AG04450 (cell line): ENCODE measurements around the gene RIPK3. TPM values are rescaled to one million over a fixed set of nuclear protein-coding genes. Genes with fewer than 3 reads are reported as not detected.
"Not testable (repeated sequence)": the region's sequence is repeated elsewhere in the genome, so short reads cannot be mapped to it uniquely, and the experiment has no call there.

Experiments
- CTCF ChIA-PET: fragments of 300-600, 350-600 bp; formaldehyde crosslinking; extraction: SDS; loops from one replicate; lab custom pipeline; 2022; ENCODE audit warnings: antibody characterized with exemption, inconsistent platforms; lab: Charles Lee
- POLR2A ChIA-PET: fragments of 350-600 bp; formaldehyde crosslinking; extraction: SDS; loops from one replicate; lab custom pipeline; 2021; ENCODE audit warnings: antibody characterized with exemption, inconsistent platforms; lab: Yijun Ruan, JAX
- DNase-seq: peaks from one replicate; pipeline ENCODE4 v3.0.0-alpha.2; 2011; ENCODE audit warnings: low read depth, low spot score
- H3K27ac ChIP-seq: one replicate; pipeline ENCODE4 v1.5.1; 2012; ENCODE audit warnings: low read depth, low read length, control low read depth
- H3K27me3 ChIP-seq: one replicate; pipeline ENCODE4 v1.6.0; 2012; ENCODE audit warnings: low read length; ENCODE audit not compliant: control insufficient read depth, insufficient read depth
- H3K4me3 ChIP-seq: 2 replicates; pipeline ENCODE4 v1.5.1; 2011; ENCODE audit warnings: mild to moderate bottlenecking, low read depth, low read length, control low read depth
- H3K9me3 ChIP-seq: 2 replicates; pipeline ENCODE4 v1.5.1; 2012; ENCODE audit warnings: low read length; ENCODE audit not compliant: control insufficient read depth, insufficient read depth
- polyA plus RNA-seq: library from polyadenylated mRNA; depleted of rRNA; stranded (reverse); fragments of >200 nt; gene quantifications from 2 replicates; pipeline ENCODE4 v1.2.3, GENCODE V29; 2011
- TF ChIP-seq, protein P1 (sequence below): IDR thresholded peaks from 2 replicates; pipeline ENCODE4 v1.5.1; 2011; ENCODE audit warnings: low read depth, low read length, control low read depth, inconsistent platforms

RIPK3 gene
- polyA plus RNA-seq, 1 experiment, result not detected

DNA sequence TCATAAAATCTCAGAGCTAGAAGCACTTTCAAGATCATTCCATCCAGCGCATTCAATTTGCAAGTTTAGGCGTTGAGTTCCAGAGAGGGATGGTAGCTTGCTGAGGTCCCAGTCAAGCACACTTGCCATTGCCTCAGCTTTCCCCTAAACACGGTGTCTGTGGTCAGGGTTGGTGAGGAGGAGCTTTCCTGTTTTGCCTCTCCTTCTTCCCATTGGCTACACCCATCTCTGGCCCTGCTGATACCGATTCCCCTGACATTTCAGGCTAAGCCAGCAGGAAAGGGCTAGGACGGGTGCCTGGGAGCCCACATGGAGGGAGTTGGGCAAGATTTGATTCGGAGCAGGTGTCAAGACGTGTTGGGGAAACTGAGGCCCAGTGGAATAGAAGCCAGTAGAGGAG lies 37.3 kb upstream of the RIPK3 start:
- POLR2A ChIA-PET, result no interaction called here
- TF ChIP-seq, protein P1, sequence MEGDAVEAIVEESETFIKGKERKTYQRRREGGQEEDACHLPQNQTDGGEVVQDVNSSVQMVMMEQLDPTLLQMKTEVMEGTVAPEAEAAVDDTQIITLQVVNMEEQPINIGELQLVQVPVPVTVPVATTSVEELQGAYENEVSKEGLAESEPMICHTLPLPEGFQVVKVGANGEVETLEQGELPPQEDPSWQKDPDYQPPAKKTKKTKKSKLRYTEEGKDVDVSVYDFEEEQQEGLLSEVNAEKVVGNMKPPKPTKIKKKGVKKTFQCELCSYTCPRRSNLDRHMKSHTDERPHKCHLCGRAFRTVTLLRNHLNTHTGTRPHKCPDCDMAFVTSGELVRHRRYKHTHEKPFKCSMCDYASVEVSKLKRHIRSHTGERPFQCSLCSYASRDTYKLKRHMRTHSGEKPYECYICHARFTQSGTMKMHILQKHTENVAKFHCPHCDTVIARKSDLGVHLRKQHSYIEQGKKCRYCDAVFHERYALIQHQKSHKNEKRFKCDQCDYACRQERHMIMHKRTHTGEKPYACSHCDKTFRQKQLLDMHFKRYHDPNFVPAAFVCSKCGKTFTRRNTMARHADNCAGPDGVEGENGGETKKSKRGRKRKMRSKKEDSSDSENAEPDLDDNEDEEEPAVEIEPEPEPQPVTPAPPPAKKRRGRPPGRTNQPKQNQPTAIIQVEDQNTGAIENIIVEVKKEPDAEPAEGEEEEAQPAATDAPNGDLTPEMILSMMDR, result no peak
- CTCF ChIA-PET, result interaction anchor here (1.2 to 3.0 kb wide), 3 partner anchors 12 to 69 kb away, joined by 3 to 23 read pairs (median 7); no protein-coding TSS in a partner anchor

DNA sequence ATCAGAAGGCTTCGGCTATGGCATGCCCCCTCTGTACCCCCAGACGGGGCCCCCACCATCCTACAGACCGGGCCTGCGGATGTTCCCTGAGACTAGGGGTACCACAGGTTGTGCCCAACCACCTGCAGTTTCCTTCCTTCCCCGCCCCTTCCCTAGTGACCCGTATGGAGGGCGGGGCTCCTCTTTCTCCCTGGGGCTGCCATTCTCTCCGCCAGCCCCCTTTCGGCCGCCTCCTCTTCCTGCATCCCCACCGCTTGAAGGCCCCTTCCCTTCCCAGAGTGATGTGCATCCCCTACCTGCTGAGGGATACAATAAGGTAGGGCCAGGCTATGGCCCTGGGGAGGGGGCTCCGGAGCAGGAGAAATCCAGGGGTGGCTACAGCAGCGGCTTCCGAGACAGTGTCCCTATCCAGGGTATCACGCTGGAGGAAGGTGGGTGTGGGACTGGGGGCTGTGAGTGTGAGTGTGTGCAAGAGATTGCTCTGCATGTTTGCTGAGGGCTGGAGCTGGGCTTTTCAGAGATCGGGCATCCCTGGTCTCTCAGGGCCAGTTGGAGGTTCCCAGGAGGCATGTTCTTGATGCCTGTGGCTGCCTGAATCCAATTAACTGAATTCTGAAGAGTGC lies 36.8 kb upstream of the RIPK3 start:
- ChIA-PET CTCF (interaction anchor here (0.6 to 2.0 kb wide), 3 partner anchors 11 to 68 kb away, joined by 3 to 7 read pairs (median 5); no protein-coding TSS in a partner anchor), POLR2A (no interaction called here)

More for the DNA sequence above, 37.3 kb upstream of the RIPK3 start:
- Histone ChIP-seq H3K27me3 (no peaks in the 10 kb centered on the region), H3K9me3 (no peaks in the 10 kb centered on the region; the same call in 1 of the 2 replicates), H3K27ac (no peak overlapping the region), H3K4me3 (no peak overlapping the region)
- no peak for DNase-seq

DNA sequence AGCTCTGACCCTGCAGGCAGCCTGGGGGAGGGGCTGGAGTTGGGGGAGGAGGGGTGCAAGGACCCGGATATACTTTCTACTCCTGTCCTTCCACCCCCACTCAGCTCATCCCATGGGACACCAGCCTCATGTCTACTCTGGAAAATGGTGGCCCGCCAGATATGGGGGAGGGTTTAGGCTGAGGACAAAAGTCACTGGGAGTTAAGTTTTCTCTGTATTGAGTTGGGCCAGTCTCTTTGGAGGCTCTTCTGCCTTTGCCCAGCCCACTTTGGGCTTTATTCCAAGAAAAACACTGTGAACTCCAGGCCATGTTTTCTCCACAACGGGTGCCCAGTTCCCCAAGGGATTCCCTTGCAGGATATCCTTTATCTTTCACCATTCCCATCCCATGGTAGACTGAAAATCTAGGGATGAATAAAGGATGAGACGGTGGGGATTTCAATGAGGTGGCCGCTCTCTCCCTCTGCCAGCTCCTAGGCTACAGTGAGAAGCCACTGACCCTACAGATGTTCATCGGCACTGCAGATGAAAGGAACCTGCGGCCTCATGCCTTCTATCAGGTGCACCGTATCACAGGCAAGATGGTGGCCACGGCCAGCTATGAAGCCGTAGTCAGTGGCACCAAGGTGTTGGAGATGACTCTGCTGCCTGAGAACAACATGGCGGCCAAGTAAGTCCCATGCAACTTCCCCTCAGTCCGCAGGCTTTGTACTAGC lies 33.1 kb upstream of the RIPK3 start:
- DNase-seq, result no peak
- TF ChIP-seq, protein P1, result no peak
- ChIA-PET CTCF (interaction anchor here (1.1 to 6.4 kb wide), 5 partner anchors 10 to 64 kb away, joined by 3 to 33 read pairs (median 8); no protein-coding TSS in a partner anchor), POLR2A (interaction anchor here (1.4 kb wide), 1 partner anchor 31 kb away, joined by 4 read pairs; no protein-coding TSS in a partner anchor)
- no peaks in the 10 kb centered on the region; the same call in 1 of the 2 replicates for H3K9me3 ChIP-seq
- no peak overlapping the region for H3K4me3 ChIP-seq
- H3K27ac ChIP-seq, result no peak overlapping the region
- H3K27me3 ChIP-seq, result no peaks in the 10 kb centered on the region

More for the DNA sequence above, 36.8 kb upstream of the RIPK3 start:
- no peak for DNase-seq
- Histone ChIP-seq H3K27ac (no peak overlapping the region), H3K9me3 (no peaks in the 10 kb centered on the region; the same call in 1 of the 2 replicates), H3K27me3 (no peaks in the 10 kb centered on the region), H3K4me3 (no peak overlapping the region)
- TF ChIP-seq, protein P1, result no peak

DNA sequence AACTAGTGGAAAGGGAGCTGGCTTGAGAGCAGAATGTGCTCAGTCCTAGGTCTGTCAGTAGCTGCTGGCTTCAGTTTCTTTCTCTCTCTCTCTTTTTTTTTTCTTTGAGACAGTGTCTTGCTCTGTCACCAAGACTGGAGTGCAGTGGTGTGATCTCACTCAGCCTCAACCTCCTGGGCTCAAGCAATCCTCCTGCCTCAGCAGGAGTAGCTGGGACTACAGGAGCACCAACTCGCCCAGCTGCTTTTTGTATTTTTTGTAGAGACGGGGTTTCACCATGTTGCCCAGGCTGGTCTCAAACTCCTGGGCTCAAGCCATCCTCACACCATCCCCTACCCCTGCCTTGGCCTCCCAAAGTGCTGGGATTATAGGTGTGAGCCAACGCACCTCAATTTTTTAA lies 31.8 kb upstream of the RIPK3 start:
- ChIA-PET POLR2A (interaction anchor here (1.1 kb wide), 1 partner anchor 59 kb away, joined by 5 read pairs; the partner anchor contains the start of gene KHNYN), CTCF (interaction anchor here (0.6 to 6.4 kb wide), 6 partner anchors 8 to 156 kb away, joined by 3 to 33 read pairs (median 6); no protein-coding TSS in a partner anchor)
- DNase-seq, H3K9me3 ChIP-seq, H3K27me3 ChIP-seq, H3K4me3 ChIP-seq, H3K27ac ChIP-seq: not testable (repeated sequence)

DNA sequence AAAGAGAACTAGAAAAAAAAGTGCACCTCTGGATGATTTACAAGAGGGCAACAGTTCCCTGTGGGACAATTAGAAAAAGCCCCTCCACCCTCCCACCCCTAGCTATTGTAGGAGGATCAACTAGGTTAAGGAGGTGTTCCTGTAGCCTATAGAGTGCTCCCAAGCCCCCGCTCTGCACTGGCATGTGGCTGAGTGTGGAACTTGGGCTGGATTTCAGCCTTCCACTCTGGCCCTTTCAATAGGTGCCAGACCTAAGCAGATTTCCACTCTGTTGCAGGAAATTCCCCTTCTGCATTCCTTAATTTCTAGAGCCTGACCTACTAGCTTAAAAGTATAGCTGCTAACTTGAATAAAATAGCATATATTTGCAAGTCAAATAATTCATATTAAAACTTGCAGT lies 31.0 kb upstream of the RIPK3 start:
- CTCF ChIA-PET, result interaction anchor here (0.7 to 6.4 kb wide), 6 partner anchors 38 to 66 kb away, joined by 3 to 33 read pairs (median 6); partner anchors contain the start of gene CIDEB
- no peak overlapping the region for H3K4me3 ChIP-seq

More for the DNA sequence above, 31.0 kb upstream of the RIPK3 start:
- DNase-seq, result no peak
- Histone ChIP-seq H3K9me3 (no peaks in the 10 kb centered on the region; the same call in 1 of the 2 replicates), H3K27ac (no peak overlapping the region), H3K27me3 (no peaks in the 10 kb centered on the region)
- POLR2A ChIA-PET, result interaction anchor here (1.1 kb wide), 1 partner anchor 59 kb away, joined by 5 read pairs; the partner anchor contains the start of gene KHNYN
- TF ChIP-seq, protein P1, result no peak
